Thoracic aorta (tissue), 2 donors: ENCODE measurements around the gene HOXA2. TPM values are rescaled to one million over a fixed set of nuclear protein-coding genes. Genes with fewer than 3 reads are reported as not detected.
A peak's percentile ranks its signal among the peaks of the same experiment; 100 is the strongest.

Source experiments
- ATAC-seq: fragments of 150-250 bp; one replicate; pipeline ENCODE4 v1.8.0; 2017; ENCODE audit warnings: low read depth; ENCODE audit not compliant: insufficient number of reproducible peaks, low FRiP score
- DNase-seq: peaks from one replicate; pipeline ENCODE4 v3.0.0-alpha.2; 2020; ENCODE audit warnings: low spot score
- H3K27ac ChIP-seq, 2 donors: fragments of 200-600 bp; sonication (generic); 1 replicate in 1 of 2; 2 replicates in 1 of 2; pipeline ENCODE4 v1.5.1; 2016; ENCODE audit warnings: mild to moderate bottlenecking in 2 of 2, moderate library complexity in 2 of 2
- H3K27me3 ChIP-seq: fragments of 200-600 bp; sonication (generic); replicated peaks from 2 replicates; pipeline ENCODE4 v1.6.0; 2016; ENCODE audit warnings: mild to moderate bottlenecking; ENCODE audit not compliant: insufficient read depth
- H3K36me3 ChIP-seq: fragments of 200-600 bp; sonication (generic); one replicate; pipeline ENCODE4 v1.5.1; 2016
- H3K4me1 ChIP-seq, 2 donors: fragments of 200-600 bp; sonication (generic); 1 replicate in 1 of 2; 2 replicates in 1 of 2; pipeline versions ENCODE4 v1.5.1 to v1.6.0; 2016; ENCODE audit warnings: low read depth in 2 of 2, mild to moderate bottlenecking in 1 of 2; ENCODE audit not compliant: control insufficient read depth in 1 of 2
- H3K4me3 ChIP-seq: fragments of 200-600 bp; sonication (generic); 2 replicates; pipeline ENCODE4 v1.5.1; 2016; ENCODE audit warnings: mild to moderate bottlenecking
- H3K9me3 ChIP-seq: fragments of 200-600 bp; sonication (generic); 2 replicates; pipeline ENCODE4 v1.5.1; 2016
- total RNA-seq, 2 donors: library from RNA; depleted of rRNA; stranded (reverse); fragments of >200 nt; gene quantifications; one replicate each; pipeline versions ENCODE4 v1.1.0 to v1.2.3, GENCODE V29; 2016
- TF ChIP-seq, protein P1 (sequence below): fragments of 200-600 bp; sonication (generic); IDR thresholded peaks from one replicate; pipeline ENCODE4 v1.5.1; 2019; ENCODE audit warnings: antibody characterized with exemption

The HOXA2 gene
- total RNA-seq, 2 donors from 2014 or later: 3.4 to 4.6 TPM

DNA sequence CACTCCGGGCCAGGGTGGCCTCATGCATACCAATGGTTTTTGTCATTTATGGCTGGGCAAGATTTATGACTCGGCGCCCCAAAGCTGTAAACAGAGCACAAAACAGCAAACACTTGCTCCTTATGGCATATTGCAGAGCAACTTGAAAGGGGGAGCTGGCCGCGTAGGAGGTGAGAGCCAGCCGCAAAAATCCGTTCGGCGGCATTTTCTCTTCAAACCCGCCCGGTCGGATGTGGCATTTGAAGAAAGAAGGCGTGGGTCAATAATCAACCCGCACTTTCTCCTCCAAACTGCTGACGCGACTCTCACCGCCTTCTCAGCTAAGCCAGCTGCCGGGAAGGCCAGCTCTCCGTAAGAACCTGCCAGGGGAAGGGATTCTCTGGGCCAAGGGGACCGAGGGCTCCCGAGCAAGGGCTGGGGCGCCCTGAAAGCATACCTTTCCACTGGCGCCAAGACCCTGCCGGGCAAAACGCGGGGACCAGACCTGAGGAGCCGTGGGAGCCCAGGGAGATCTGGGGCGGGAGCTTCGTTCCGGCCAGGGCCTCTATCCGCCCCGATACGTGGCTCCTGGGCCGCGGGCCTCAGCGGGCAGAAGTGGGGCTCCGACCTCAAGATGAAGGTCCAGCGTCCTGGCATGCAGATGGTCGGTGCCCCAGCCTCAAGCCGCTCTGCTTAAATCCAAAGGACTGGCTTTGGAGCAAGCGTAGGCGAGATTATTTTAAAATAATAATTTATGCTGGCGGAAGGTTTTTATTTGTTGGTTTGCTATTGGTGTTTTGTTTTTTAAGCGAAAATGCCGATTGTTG, 12.9 kb upstream of the HOXA2 start:
- Histone ChIP-seq H3K27me3 (no peaks in the 10 kb centered on the region), H3K9me3 (no peaks in the 10 kb centered on the region), H3K27ac (peak overlapping the region; percentile 96 to 99), H3K4me1 (peaks cover 6 to 38% of the 10 kb centered on the region in 2 donors), H3K36me3 (no peaks in the 10 kb centered on the region), H3K4me3 (peak overlapping the region; percentile 99)
- TF ChIP-seq, protein P1, sequence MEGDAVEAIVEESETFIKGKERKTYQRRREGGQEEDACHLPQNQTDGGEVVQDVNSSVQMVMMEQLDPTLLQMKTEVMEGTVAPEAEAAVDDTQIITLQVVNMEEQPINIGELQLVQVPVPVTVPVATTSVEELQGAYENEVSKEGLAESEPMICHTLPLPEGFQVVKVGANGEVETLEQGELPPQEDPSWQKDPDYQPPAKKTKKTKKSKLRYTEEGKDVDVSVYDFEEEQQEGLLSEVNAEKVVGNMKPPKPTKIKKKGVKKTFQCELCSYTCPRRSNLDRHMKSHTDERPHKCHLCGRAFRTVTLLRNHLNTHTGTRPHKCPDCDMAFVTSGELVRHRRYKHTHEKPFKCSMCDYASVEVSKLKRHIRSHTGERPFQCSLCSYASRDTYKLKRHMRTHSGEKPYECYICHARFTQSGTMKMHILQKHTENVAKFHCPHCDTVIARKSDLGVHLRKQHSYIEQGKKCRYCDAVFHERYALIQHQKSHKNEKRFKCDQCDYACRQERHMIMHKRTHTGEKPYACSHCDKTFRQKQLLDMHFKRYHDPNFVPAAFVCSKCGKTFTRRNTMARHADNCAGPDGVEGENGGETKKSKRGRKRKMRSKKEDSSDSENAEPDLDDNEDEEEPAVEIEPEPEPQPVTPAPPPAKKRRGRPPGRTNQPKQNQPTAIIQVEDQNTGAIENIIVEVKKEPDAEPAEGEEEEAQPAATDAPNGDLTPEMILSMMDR: no peak
- no peak for ATAC-seq
- DNase-seq: no peak

DNA sequence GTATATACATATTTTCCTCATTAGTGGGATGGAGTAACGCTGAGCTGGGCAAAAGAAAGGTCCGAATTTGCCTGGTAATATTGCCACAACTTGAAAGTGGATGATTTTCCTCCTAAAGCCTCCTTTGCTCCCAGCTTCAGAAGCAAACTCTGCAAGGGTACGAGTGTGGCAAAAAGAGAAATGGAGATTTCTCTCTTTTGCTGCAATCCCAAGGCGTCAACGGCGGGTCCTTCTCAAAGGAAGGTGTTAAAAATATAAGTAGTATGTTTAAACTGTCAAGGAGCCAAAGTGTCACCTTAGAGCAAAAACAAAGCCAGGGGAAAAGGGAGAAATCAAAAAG, 12.4 kb upstream of the HOXA2 start:
- peak overlapping the region; percentile 99 for H3K4me3 ChIP-seq
- H3K27me3 ChIP-seq: no peaks in the 10 kb centered on the region
- H3K36me3 ChIP-seq: no peaks in the 10 kb centered on the region
- DNase-seq (no peak), ATAC-seq (no peak)
- TF ChIP-seq, protein P1: no peak
- peak overlapping the region; percentile 96 to 99 for H3K27ac ChIP-seq
- H3K4me1 ChIP-seq: peaks cover 10 to 38% of the 10 kb centered on the region in 2 donors
- H3K9me3 ChIP-seq: no peaks in the 10 kb centered on the region

DNA sequence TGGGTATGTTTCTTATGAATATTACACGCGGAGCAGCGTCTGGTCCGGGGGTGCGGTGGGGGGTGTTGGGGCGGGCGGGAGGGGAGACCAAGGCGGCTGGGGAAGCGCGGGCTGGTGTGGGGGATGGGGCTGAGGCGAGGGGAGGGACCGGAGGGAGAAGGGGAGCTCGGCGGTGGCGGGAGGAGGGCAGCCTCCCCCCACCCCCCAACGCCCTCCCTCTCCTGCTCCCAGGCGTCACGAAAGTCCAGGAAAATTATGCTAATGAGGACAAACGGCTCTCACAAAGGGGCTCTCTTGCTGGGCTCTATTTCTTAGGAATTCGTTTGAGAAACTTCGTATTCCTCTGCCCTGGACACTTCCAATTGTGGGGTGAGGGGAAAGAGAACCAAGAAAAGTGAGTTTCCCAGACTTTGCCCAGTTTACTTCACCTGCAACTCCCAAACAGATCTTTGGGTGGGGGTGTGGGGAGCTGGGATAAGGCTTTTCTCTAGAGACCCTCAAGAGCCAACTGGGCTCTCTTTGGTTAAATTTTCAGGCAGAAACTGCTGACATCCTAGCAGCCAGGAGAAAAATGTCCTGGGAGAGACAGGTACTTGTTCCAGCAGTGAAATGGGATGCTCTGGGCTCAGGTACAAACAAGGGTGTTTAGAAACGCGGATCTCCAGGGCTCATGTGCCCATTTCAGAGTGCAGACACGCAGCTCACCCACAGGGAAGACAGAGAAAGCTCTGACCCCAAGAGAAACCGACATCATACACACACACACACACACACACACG, 11.7 kb upstream of the HOXA2 start:
- no peaks in the 10 kb centered on the region for H3K9me3 ChIP-seq
- no peaks in the 10 kb centered on the region for H3K36me3 ChIP-seq
- peak overlapping the region; percentile 96 to 99 for H3K27ac ChIP-seq
- ATAC-seq (no peak), DNase-seq (no peak)
- peak overlapping the region; percentile 99 for H3K4me3 ChIP-seq
- TF ChIP-seq, protein P1: no peak
- peaks cover 17 to 38% of the 10 kb centered on the region in 2 donors for H3K4me1 ChIP-seq
- H3K27me3 ChIP-seq: no peaks in the 10 kb centered on the region

DNA sequence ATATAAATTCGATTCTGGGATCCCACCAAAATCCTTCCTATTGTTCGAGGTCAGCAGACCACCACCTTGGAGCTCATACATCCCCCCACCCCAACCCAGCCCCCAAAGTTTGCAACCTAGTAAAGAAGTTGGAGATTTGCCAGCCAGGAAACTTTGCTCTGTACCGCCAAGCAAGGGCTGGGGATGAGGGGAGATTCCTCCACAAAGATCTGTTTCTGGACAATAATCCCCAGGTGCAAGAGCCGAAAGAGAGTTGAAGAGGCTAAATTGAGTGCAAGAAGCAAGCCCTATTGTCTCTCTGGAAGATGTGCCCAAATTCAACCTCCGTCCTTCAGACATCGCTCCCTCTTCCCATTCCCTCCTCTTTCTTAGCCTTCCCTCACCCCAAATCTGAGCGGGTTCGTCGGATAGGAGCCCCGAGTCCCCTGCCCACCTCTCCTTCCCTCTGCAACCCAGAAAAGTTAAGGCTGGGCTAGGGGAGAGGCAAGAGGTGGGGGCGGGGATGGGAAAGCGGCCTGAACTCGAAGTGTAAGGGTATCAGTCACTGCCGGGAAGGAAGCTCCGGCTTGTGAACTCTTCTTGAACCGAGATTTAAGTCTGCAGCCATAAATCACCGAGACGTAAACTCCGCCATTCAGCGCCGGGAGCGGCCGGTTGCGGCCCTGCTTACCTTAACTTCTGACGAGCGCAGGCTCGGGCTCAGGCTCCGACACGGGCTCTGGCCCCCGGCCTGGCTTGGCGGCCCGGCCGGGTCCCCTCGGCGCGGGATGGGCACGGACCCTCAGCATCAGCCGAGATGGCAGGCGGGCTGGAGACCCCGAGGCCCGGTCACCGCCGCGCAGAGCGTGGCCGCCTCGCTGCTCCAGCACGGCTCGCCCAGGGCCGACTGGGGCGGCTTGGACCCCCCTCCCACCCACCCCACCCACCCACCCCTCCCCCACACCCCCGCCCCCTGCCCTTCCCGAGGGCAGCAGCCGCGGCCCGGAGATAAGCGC, 10.8 kb upstream of the HOXA2 start:
- ATAC-seq: no peak
- no peak for DNase-seq
- TF ChIP-seq, protein P1: no peak

More for the DNA sequence above, 10.8 kb upstream of the HOXA2 start:
- H3K9me3 ChIP-seq: no peaks in the 10 kb centered on the region
- H3K27ac ChIP-seq: peak overlapping the region; percentile 87 to 96
- H3K27me3 ChIP-seq: no peaks in the 10 kb centered on the region
- H3K4me1 ChIP-seq: peaks cover 21 to 38% of the 10 kb centered on the region in 2 donors
- H3K4me3 ChIP-seq: peak overlapping the region; percentile 99
- no peaks in the 10 kb centered on the region for H3K36me3 ChIP-seq
